Lower lobe of right lung (tissue), 2 donors: ENCODE data around the gene SSU72. TPM values are rescaled to one million over a fixed set of nuclear protein-coding genes. Genes with fewer than 3 reads are reported as not detected.
"Not testable (repeated sequence)": the region's sequence is repeated elsewhere in the genome, so short reads cannot be mapped to it uniquely, and the experiment has no call there.

Source experiments
- ATAC-seq, 2 donors: fragments of 200-7000 bp; cut with Tn5 transposase; one replicate each; pipeline ENCODE4 v1.9.1; 2020 to 2022; ENCODE audit warnings: mild to moderate bottlenecking in 2 of 2, moderate library complexity in 2 of 2
- DNase-seq: peaks from one replicate; pipeline ENCODE4 v3.0.0-alpha.2; 2020
- H3K27ac ChIP-seq: fragments of 200-600 bp; one replicate; pipeline ENCODE4 v1.8.0; 2022
- H3K27me3 ChIP-seq: fragments of 200-600 bp; one replicate; pipeline ENCODE4 v1.8.0; 2022; ENCODE audit warnings: low read depth
- H3K36me3 ChIP-seq: fragments of 200-600 bp; one replicate; pipeline ENCODE4 v1.8.0; 2022; ENCODE audit warnings: mild to moderate bottlenecking
- H3K4me1 ChIP-seq: fragments of 200-600 bp; one replicate; pipeline ENCODE4 v1.8.0; 2022
- H3K4me3 ChIP-seq: fragments of 200-600 bp; one replicate; pipeline ENCODE4 v1.8.0; 2022; ENCODE audit warnings: mild to moderate bottlenecking
- H3K9me3 ChIP-seq: fragments of 200-600 bp; one replicate; pipeline ENCODE4 v1.8.0; 2022
- intact Hi-C: fragments of 100-400 bp; cut with DNase I; formaldehyde crosslinking; loops from one replicate; pipeline ENCODE4 v1.11.0; 2022
- total RNA-seq: library from RNA; stranded (reverse); fragmentation: NEBNext Ultra II Directional; extraction: Animal tissue kit (Norgen Biotek cat#: 25700); gene quantifications from one replicate; pipeline ENCODE4 v1.2.1, GENCODE V29; 2021
- TF ChIP-seq, protein P1 (sequence below): fragments of 200-600 bp; IDR thresholded peaks from one replicate; pipeline ENCODE4 v1.8.0; 2022; ENCODE audit warnings: antibody characterized with exemption, mild to moderate bottlenecking
- donor health status: DM: no; HTN: yes; CAD: no; lungs with severe emphysema.

SSU72 gene
- total RNA-seq, 1 donor from 2014 or later = 123 TPM

DNA sequence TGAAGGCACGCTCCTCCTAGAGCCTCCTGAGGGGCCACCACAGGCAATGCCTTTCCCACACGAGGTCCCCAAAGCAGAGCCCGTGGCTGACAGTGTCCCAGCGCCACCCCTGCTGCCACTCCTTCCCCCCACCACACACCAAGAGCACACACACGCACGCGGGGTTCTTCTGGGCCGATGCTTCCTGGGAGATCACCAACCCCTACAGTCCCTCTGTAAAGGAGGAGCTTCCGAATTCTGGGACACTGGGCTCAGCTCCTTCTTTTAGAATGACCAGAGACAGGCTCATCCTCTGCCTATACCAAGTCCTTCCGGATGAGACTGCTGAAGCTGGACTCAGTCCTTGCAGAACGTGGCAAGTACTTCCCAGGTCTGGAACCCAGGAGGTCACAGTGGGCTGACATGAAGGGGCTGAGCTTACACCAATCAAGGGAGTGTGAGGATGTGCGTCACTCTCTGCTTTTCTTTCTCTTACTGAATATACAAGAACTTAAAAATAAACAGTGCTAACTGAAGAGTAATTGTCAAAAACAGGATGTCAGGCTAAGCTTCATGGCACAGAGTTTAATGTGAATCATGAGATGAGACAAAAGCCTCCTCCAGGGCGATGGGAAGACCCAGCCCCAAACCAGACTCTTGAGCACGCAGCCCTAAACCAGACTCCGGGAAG, 12.7 kb downstream of the SSU72 start:
- Histone ChIP-seq H3K4me1 (peaks cover 15% of the 10 kb centered on the region), H3K9me3 (no peaks in the 10 kb centered on the region), H3K27ac (peak overlapping the region; percentile 43), H3K27me3 (no peaks in the 10 kb centered on the region), H3K36me3 (peaks cover 65% of the 10 kb centered on the region), H3K4me3 (no peak overlapping the region)
- intact Hi-C loops = no loop called here
- no peak for DNase-seq
- no peak for ATAC-seq
- TF ChIP-seq, protein P1, sequence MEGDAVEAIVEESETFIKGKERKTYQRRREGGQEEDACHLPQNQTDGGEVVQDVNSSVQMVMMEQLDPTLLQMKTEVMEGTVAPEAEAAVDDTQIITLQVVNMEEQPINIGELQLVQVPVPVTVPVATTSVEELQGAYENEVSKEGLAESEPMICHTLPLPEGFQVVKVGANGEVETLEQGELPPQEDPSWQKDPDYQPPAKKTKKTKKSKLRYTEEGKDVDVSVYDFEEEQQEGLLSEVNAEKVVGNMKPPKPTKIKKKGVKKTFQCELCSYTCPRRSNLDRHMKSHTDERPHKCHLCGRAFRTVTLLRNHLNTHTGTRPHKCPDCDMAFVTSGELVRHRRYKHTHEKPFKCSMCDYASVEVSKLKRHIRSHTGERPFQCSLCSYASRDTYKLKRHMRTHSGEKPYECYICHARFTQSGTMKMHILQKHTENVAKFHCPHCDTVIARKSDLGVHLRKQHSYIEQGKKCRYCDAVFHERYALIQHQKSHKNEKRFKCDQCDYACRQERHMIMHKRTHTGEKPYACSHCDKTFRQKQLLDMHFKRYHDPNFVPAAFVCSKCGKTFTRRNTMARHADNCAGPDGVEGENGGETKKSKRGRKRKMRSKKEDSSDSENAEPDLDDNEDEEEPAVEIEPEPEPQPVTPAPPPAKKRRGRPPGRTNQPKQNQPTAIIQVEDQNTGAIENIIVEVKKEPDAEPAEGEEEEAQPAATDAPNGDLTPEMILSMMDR = no peak

GRCh38 chr1:1560178-1560577, 14.5 kb downstream of the SSU72 start:
- Histone ChIP-seq H3K36me3 (peaks cover 56% of the 10 kb centered on the region), H3K27ac (no peak overlapping the region), H3K4me1 (peaks cover 5% of the 10 kb centered on the region), H3K27me3 (no peaks in the 10 kb centered on the region), H3K4me3 (no peak overlapping the region), H3K9me3 (no peaks in the 10 kb centered on the region)
- no peak for ATAC-seq
- intact Hi-C loops = no loop called here
- TF ChIP-seq, protein P1 = no peak
- no peak for DNase-seq

DNA sequence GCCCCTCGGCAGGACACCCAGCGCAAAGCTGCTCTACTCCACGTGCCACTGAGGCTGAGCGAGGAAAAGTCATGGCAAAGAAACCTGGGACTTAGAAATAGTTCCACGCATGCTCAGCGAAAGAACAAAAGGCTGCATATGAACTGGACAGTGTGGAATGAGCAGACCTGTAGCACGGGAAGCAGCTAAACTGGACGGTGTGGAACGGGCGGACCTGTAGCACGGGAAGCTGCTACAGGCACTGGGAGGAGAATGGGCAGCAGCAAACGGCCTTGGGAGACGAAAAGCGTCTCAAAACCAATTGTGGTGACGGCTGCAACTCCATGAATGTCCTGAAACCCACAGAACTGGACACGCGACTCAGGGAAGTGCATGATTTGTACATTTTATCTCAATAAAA, 15.6 kb downstream of the SSU72 start:
- H3K27me3 ChIP-seq = no peaks in the 10 kb centered on the region
- peaks cover 50% of the 10 kb centered on the region for H3K36me3 ChIP-seq
- no peak overlapping the region for H3K27ac ChIP-seq
- TF ChIP-seq, protein P1 = no peak
- no peaks in the 10 kb centered on the region for H3K9me3 ChIP-seq
- intact Hi-C loops = no loop called here
- no peak for DNase-seq
- H3K4me1 ChIP-seq = peaks cover 5% of the 10 kb centered on the region
- ATAC-seq = no peak
- no peak overlapping the region for H3K4me3 ChIP-seq

GRCh38 chr1:1558591-1558990, 16.1 kb downstream of the SSU72 start:
- H3K27ac ChIP-seq = no peak overlapping the region
- H3K36me3 ChIP-seq = peaks cover 45% of the 10 kb centered on the region
- peaks cover 5% of the 10 kb centered on the region for H3K4me1 ChIP-seq
- DNase-seq (no peak), ATAC-seq (no peak)
- TF ChIP-seq, protein P1 = no peak
- H3K27me3 ChIP-seq = no peaks in the 10 kb centered on the region
- no peak overlapping the region for H3K4me3 ChIP-seq
- intact Hi-C loops = no loop called here
- no peaks in the 10 kb centered on the region for H3K9me3 ChIP-seq

DNA sequence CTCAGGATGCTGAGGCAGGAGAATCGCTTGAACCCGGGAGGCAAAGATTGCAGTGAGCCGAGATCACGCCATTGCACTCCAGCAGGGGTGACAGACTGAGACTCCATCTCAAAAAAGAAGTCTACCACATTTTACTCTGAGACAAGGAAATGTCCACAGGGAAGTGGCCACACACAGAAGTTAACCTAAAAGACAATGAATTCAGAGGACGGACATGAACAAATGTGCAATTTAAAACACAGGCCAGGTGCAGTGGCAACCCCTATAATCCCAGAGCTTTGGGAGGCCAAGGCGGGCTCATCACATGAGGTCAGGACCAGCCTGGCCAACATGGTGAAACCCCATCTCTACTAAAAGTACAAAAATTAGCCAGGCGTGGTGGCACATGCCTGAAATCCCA, 17.0 kb downstream of the SSU72 start:
- H3K4me3 ChIP-seq, ATAC-seq, H3K27ac ChIP-seq, H3K9me3 ChIP-seq, DNase-seq, intact Hi-C loops, H3K4me1 ChIP-seq, H3K27me3 ChIP-seq: not testable (repeated sequence)
- peaks cover 36% of the 10 kb centered on the region for H3K36me3 ChIP-seq

DNA sequence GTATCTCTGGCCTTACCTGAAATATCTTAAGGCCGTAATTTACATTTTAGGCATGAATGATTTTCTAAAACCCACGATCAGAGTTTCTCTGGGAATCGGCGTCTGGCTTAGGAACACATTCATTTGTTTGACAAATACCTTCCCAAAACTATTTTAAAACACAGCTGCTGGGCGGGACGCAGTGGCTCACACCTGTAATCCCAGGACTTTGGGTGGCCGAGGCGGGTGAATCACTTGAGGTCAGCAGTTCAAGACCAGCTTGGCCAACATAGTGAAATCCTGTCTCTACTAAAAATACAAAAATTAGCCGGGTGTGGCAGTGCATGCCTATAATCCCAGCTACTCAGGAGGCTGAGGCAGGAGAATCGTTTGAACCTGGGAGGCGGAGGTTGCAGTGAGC, 17.7 kb downstream of the SSU72 start:
- H3K36me3 ChIP-seq = peaks cover 29% of the 10 kb centered on the region
- H3K4me3 ChIP-seq, H3K9me3 ChIP-seq, ATAC-seq, DNase-seq, H3K4me1 ChIP-seq, H3K27me3 ChIP-seq, H3K27ac ChIP-seq, intact Hi-C loops: not testable (repeated sequence)
